ENCODE data around the gene PTDSS2.
A peak's percentile ranks its signal among the peaks of the same experiment; 100 is the strongest.

Gene PTDSS2

GRCh38 chr11:506238-506994 is 56.3 kb downstream of the PTDSS2 start:
- peak; percentile 87 for DNase-seq (ENCODE audit: low read depth, low spot score)
- peak overlapping the region; percentile 97 for H3K4me3 ChIP-seq (ENCODE audit: low read depth, low read length)
- CTCF ChIA-PET: interaction anchor here (0.6 to 3.5 kb wide), 3 partner anchors 12 to 58 kb away, joined by 3 to 11 read pairs (median 3); no protein-coding TSS in a partner anchor
- POLR2A ChIA-PET: interaction anchor here (0.6 to 0.9 kb wide), 6 partner anchors 10 to 297 kb away, joined by 3 to 5 read pairs (median 4); no protein-coding TSS in a partner anchor
- TF ChIP-seq CTCF (IDR thresholded peaks at IDR 0.05; ENCODE audit: insufficient read depth, low read length, missing control alignments): peak; percentile 1

GRCh38 chr11:506995-507726 is 57.1 kb downstream of the PTDSS2 start, which contains the start of gene RNH1:
Gene RNH1 (minus strand): TSS chr11:507242. CDS start chr11:502162, 5,080 bp downstream.
- no peak for TF ChIP-seq CTCF (IDR thresholded peaks at IDR 0.05; ENCODE audit: insufficient read depth, low read length, missing control alignments)
- H3K4me3 ChIP-seq (ENCODE audit: low read depth, low read length): peak within 1 kb of the TSS; percentile 97
- ChIA-PET CTCF (interaction anchor here (0.6 to 4.4 kb wide), 3 partner anchors 11 to 59 kb away, joined by 3 to 57 read pairs (median 11); no protein-coding TSS in a partner anchor), POLR2A (interaction anchor here (0.6 to 0.9 kb wide), 6 partner anchors 11 to 297 kb away, joined by 3 to 5 read pairs (median 4); no protein-coding TSS in a partner anchor)
- DNase-seq (ENCODE audit: low read depth, low spot score): peak; percentile 49

GRCh38 chr11:507727-508515 is 57.8 kb downstream of the PTDSS2 start:
- CTCF ChIA-PET: interaction anchor here (3.5 to 4.4 kb wide), 2 partner anchors 11 to 60 kb away, joined by 11 to 57 read pairs; no protein-coding TSS in a partner anchor
- peak overlapping the region; percentile 97 for H3K4me3 ChIP-seq (ENCODE audit: low read depth, low read length)
- no peak for TF ChIP-seq CTCF (IDR thresholded peaks at IDR 0.05; ENCODE audit: insufficient read depth, low read length, missing control alignments)
- POLR2A ChIA-PET: no interaction called here
- DNase-seq (ENCODE audit: low read depth, low spot score): no peak

- H3K4me3 ChIP-seq (ENCODE audit: low read depth, low read length): no peak overlapping the region
- CTCF ChIA-PET: interaction anchor here (1.4 to 4.4 kb wide), 3 partner anchors 10 to 61 kb away, joined by 3 to 57 read pairs (median 11); no protein-coding TSS in a partner anchor
- no peak for TF ChIP-seq CTCF (IDR thresholded peaks at IDR 0.05; ENCODE audit: insufficient read depth, low read length, missing control alignments)
- POLR2A ChIA-PET: no interaction called here
- no peak for DNase-seq (ENCODE audit: low read depth, low spot score)
Observed at GRCh38 chr11:508956-509355, 58.9 kb downstream of the PTDSS2 start.

GRCh38 chr11:512761-513595 is 62.9 kb downstream of the PTDSS2 start:
- CTCF ChIA-PET: no interaction called here
- no peak for TF ChIP-seq CTCF (IDR thresholded peaks at IDR 0.05; ENCODE audit: insufficient read depth, low read length, missing control alignments)
- no peak overlapping the region for H3K4me3 ChIP-seq (ENCODE audit: low read depth, low read length)
- DNase-seq (ENCODE audit: low read depth, low spot score): no peak
- POLR2A ChIA-PET: no interaction called here

Measured in AG04449 (cell line).